SJSA1 (cell line): Measurements from ENCODE around the gene BLMH. TPM values are rescaled to one million over a fixed set of nuclear protein-coding genes. Genes with fewer than 3 reads are reported as not detected.

Experiments
- DNase-seq, 2 experiments: peaks; one replicate each; pipeline ENCODE4 v3.0.0-alpha.2; 2015 to 2020; ENCODE audit warnings: low spot score in 2 of 2, low read depth in 1 of 2
- H3K27ac ChIP-seq: fragments of 250-450 bp; sonication (Bioruptor Pico); 2 replicates; pipeline ENCODE4 v1.5.1; 2020; ENCODE audit warnings: mild to moderate bottlenecking, moderate library complexity
- H3K27me3 ChIP-seq: fragments of 250-450 bp; sonication (Bioruptor Pico); replicated peaks from 2 replicates; pipeline ENCODE4 v1.5.1; 2020; ENCODE audit warnings: mild to moderate bottlenecking, moderate library complexity
- H3K36me3 ChIP-seq: fragments of 250-450 bp; sonication (Bioruptor Pico); 2 replicates; pipeline ENCODE4 v1.5.1; 2020; ENCODE audit warnings: mild to moderate bottlenecking
- H3K4me1 ChIP-seq: fragments of 250-450 bp; sonication (Bioruptor Pico); replicated peaks from 2 replicates; pipeline ENCODE4 v1.6.1; 2021; ENCODE audit warnings: mild to moderate bottlenecking
- H3K4me3 ChIP-seq: fragments of 250-450 bp; sonication (Bioruptor Pico); 2 replicates; pipeline ENCODE4 v1.5.1; 2020; ENCODE audit warnings: mild to moderate bottlenecking
- H3K9me3 ChIP-seq: fragments of 250-450 bp; sonication (Bioruptor Pico); replicated peaks from 2 replicates; pipeline ENCODE4 v1.5.1; 2020; ENCODE audit warnings: mild to moderate bottlenecking
- total RNA-seq: library from RNA; depleted of rRNA; stranded (reverse); fragments of >200 nt; shearing (Covaris generic); gene quantifications from 2 replicates; pipeline ENCODE4 v1.2.3, GENCODE V29; 2014

BLMH gene
- total RNA-seq, 1 experiment from 2014 or later, result 65.7 TPM

- no peaks in the 10 kb centered on the region for H3K9me3 ChIP-seq
- no peak overlapping the region for H3K27ac ChIP-seq
Observed at GRCh38 chr17:30225112-30225511, 66.6 kb downstream of the BLMH start.

GRCh38 chr17:30224419-30224960 is 67.3 kb downstream of the BLMH start:
- no peak for DNase-seq
- Histone ChIP-seq H3K27me3 (no peaks in the 10 kb centered on the region), H3K36me3 (no peaks in the 10 kb centered on the region), H3K4me1 (no peaks in the 10 kb centered on the region), H3K9me3 (no peaks in the 10 kb centered on the region), H3K27ac (no peak overlapping the region), H3K4me3 (no peak overlapping the region)

More at GRCh38 chr17:30225112-30225511, 66.6 kb downstream of the BLMH start:
- Histone ChIP-seq H3K27me3 (no peaks in the 10 kb centered on the region), H3K36me3 (no peaks in the 10 kb centered on the region), H3K4me3 (no peak overlapping the region), H3K4me1 (no peaks in the 10 kb centered on the region)
- no peak for DNase-seq

- H3K9me3 ChIP-seq, result no peaks in the 10 kb centered on the region
- H3K27ac ChIP-seq, result no peak overlapping the region
- no peak overlapping the region for H3K4me3 ChIP-seq
- H3K4me1 ChIP-seq, result no peaks in the 10 kb centered on the region
- DNase-seq, result no peak
- H3K36me3 ChIP-seq, result no peaks in the 10 kb centered on the region
- no peaks in the 10 kb centered on the region for H3K27me3 ChIP-seq
Observed at GRCh38 chr17:30222721-30223175, 69.0 kb downstream of the BLMH start.

- no peaks in the 10 kb centered on the region for H3K9me3 ChIP-seq
- H3K36me3 ChIP-seq, result no peaks in the 10 kb centered on the region
- no peak overlapping the region for H3K4me3 ChIP-seq
- DNase-seq, result no peak
- no peak overlapping the region for H3K27ac ChIP-seq
- no peaks in the 10 kb centered on the region for H3K27me3 ChIP-seq
- no peaks in the 10 kb centered on the region for H3K4me1 ChIP-seq
Observed at GRCh38 chr17:30222251-30222650, 69.5 kb downstream of the BLMH start.

- H3K4me1 ChIP-seq, result no peaks in the 10 kb centered on the region
- no peak overlapping the region for H3K27ac ChIP-seq
- no peak for DNase-seq
- H3K9me3 ChIP-seq, result no peaks in the 10 kb centered on the region
- no peaks in the 10 kb centered on the region for H3K27me3 ChIP-seq
- H3K4me3 ChIP-seq, result no peak overlapping the region
- no peaks in the 10 kb centered on the region for H3K36me3 ChIP-seq
Observed at GRCh38 chr17:30221346-30221745, 70.4 kb downstream of the BLMH start.

GRCh38 chr17:30220414-30220813 is 71.3 kb downstream of the BLMH start:
- Histone ChIP-seq H3K9me3 (no peaks in the 10 kb centered on the region), H3K36me3 (no peaks in the 10 kb centered on the region), H3K27ac (no peak overlapping the region), H3K4me3 (no peak overlapping the region), H3K27me3 (no peaks in the 10 kb centered on the region), H3K4me1 (no peaks in the 10 kb centered on the region)
- DNase-seq, result no peak

- Histone ChIP-seq H3K4me3 (no peak overlapping the region), H3K36me3 (no peaks in the 10 kb centered on the region), H3K9me3 (no peaks in the 10 kb centered on the region), H3K27ac (no peak overlapping the region), H3K4me1 (no peaks in the 10 kb centered on the region), H3K27me3 (no peaks in the 10 kb centered on the region)
- DNase-seq, result no peak
Observed at GRCh38 chr17:30219833-30220232, 71.9 kb downstream of the BLMH start.

- no peak overlapping the region for H3K4me3 ChIP-seq
- no peaks in the 10 kb centered on the region for H3K4me1 ChIP-seq
- DNase-seq, result no peak
- H3K9me3 ChIP-seq, result no peaks in the 10 kb centered on the region
- H3K27ac ChIP-seq, result no peak overlapping the region
- no peaks in the 10 kb centered on the region for H3K27me3 ChIP-seq
- no peaks in the 10 kb centered on the region for H3K36me3 ChIP-seq
Observed at GRCh38 chr17:30219315-30219714, 72.4 kb downstream of the BLMH start.

GRCh38 chr17:30218799-30219198 is 72.9 kb downstream of the BLMH start:
- Histone ChIP-seq H3K36me3 (no peaks in the 10 kb centered on the region), H3K4me3 (no peak overlapping the region), H3K9me3 (no peaks in the 10 kb centered on the region), H3K27ac (no peak overlapping the region), H3K27me3 (no peaks in the 10 kb centered on the region), H3K4me1 (no peaks in the 10 kb centered on the region)
- DNase-seq, result no peak

- H3K9me3 ChIP-seq, result no peaks in the 10 kb centered on the region
- no peak overlapping the region for H3K4me3 ChIP-seq
- H3K36me3 ChIP-seq, result no peaks in the 10 kb centered on the region
- DNase-seq, result no peak
- H3K27me3 ChIP-seq, result no peaks in the 10 kb centered on the region
- H3K27ac ChIP-seq, result no peak overlapping the region
- no peaks in the 10 kb centered on the region for H3K4me1 ChIP-seq
Observed at GRCh38 chr17:30217746-30218245, 73.9 kb downstream of the BLMH start.

- Histone ChIP-seq H3K27me3 (no peaks in the 10 kb centered on the region), H3K36me3 (no peaks in the 10 kb centered on the region), H3K4me1 (no peaks in the 10 kb centered on the region), H3K27ac (no peak overlapping the region), H3K9me3 (no peaks in the 10 kb centered on the region), H3K4me3 (no peak overlapping the region)
- no peak for DNase-seq
Observed at GRCh38 chr17:30217054-30217453, 74.7 kb downstream of the BLMH start.

- H3K4me1 ChIP-seq, result no peaks in the 10 kb centered on the region
- no peak overlapping the region for H3K4me3 ChIP-seq
- H3K36me3 ChIP-seq, result no peaks in the 10 kb centered on the region
- H3K27me3 ChIP-seq, result no peaks in the 10 kb centered on the region
- no peaks in the 10 kb centered on the region for H3K9me3 ChIP-seq
- no peak overlapping the region for H3K27ac ChIP-seq
- DNase-seq, result no peak
Observed at GRCh38 chr17:30212750-30213149, 79.0 kb downstream of the BLMH start.

- Histone ChIP-seq H3K27ac (no peak overlapping the region), H3K27me3 (no peaks in the 10 kb centered on the region), H3K9me3 (no peaks in the 10 kb centered on the region), H3K36me3 (no peaks in the 10 kb centered on the region), H3K4me1 (no peaks in the 10 kb centered on the region), H3K4me3 (no peak overlapping the region)
- DNase-seq, result no peak
Observed at GRCh38 chr17:30211371-30211770, 80.4 kb downstream of the BLMH start.

GRCh38 chr17:30210901-30211300 is 80.8 kb downstream of the BLMH start:
- no peaks in the 10 kb centered on the region for H3K9me3 ChIP-seq
- no peaks in the 10 kb centered on the region for H3K4me1 ChIP-seq
- DNase-seq, result no peak
- no peak overlapping the region for H3K4me3 ChIP-seq
- no peak overlapping the region for H3K27ac ChIP-seq
- H3K36me3 ChIP-seq, result no peaks in the 10 kb centered on the region
- H3K27me3 ChIP-seq, result no peaks in the 10 kb centered on the region

GRCh38 chr17:30210366-30210765 is 81.4 kb downstream of the BLMH start:
- H3K27ac ChIP-seq, result no peak overlapping the region
- H3K4me3 ChIP-seq, result no peak overlapping the region
- H3K36me3 ChIP-seq, result no peaks in the 10 kb centered on the region

More at GRCh38 chr17:30210366-30210765, 81.4 kb downstream of the BLMH start:
- no peaks in the 10 kb centered on the region for H3K4me1 ChIP-seq
- no peak for DNase-seq
- no peaks in the 10 kb centered on the region for H3K27me3 ChIP-seq
- H3K9me3 ChIP-seq, result no peaks in the 10 kb centered on the region
